Cardiac muscle cell (in vitro differentiated cells and primary cell): ENCODE data around the gene CACNA1C. TPM values are rescaled to one million over a fixed set of nuclear protein-coding genes. Genes with fewer than 3 reads are reported as not detected.

ENCODE experiments used
- DNase-seq, 2 donors: peaks; one replicate each; pipeline versions ENCODE4 v3.0.0 to v3.0.0-alpha.2; 2010 to 2017; ENCODE audit warnings: low read depth in 1 of 2, low spot score in 1 of 2
- H3K27ac ChIP-seq: fragments of 200-600 bp; sonication (generic); 2 replicates; pipeline ENCODE4 v1.5.1; 2016
- H3K27me3 ChIP-seq: fragments of 200-600 bp; sonication (generic); 2 replicates; pipeline ENCODE4 v1.6.0; 2016; ENCODE audit warnings: control low read depth
- H3K36me3 ChIP-seq: fragments of 200-600 bp; sonication (generic); 2 replicates; pipeline ENCODE4 v1.5.1; 2016; ENCODE audit warnings: control low read depth
- H3K4me1 ChIP-seq: fragments of 200-600 bp; sonication (generic); 2 replicates; pipeline ENCODE4 v1.8.1; 2017; ENCODE audit warnings: low read depth, mild to moderate bottlenecking, mixed run types
- H3K4me3 ChIP-seq: fragments of 200-600 bp; sonication (generic); 2 replicates; pipeline ENCODE4 v1.5.1; 2016; ENCODE audit warnings: mild to moderate bottlenecking
- H3K9me3 ChIP-seq: fragments of 200-600 bp; sonication (generic); 2 replicates; pipeline ENCODE4 v1.5.1; 2017; ENCODE audit warnings: low read depth, mild to moderate bottlenecking, control low read depth
- polyA plus RNA-seq: library from polyadenylated mRNA; unstranded; fragments of >200 nt; fragmentation: Nextera tagmentation; extraction: Ambion mirVana; gene quantifications from 2 replicates; pipeline ENCODE4 v1.2.1, GENCODE V29; 2016
- total RNA-seq: library from RNA; depleted of rRNA; stranded (reverse); fragments of >200 nt; gene quantifications from 2 replicates; pipeline ENCODE4 v1.2.3, GENCODE V29; 2016
- TF ChIP-seq, protein P1 (sequence below): IDR thresholded peaks from 2 replicates; pipeline ENCODE4 v1.5.1; 2012; ENCODE audit warnings: low read depth, mild to moderate bottlenecking, low read length

The CACNA1C gene
- total and polyA plus RNA-seq, 2 experiments from 2014 or later, result 40.8 to 77.8 TPM

DNA sequence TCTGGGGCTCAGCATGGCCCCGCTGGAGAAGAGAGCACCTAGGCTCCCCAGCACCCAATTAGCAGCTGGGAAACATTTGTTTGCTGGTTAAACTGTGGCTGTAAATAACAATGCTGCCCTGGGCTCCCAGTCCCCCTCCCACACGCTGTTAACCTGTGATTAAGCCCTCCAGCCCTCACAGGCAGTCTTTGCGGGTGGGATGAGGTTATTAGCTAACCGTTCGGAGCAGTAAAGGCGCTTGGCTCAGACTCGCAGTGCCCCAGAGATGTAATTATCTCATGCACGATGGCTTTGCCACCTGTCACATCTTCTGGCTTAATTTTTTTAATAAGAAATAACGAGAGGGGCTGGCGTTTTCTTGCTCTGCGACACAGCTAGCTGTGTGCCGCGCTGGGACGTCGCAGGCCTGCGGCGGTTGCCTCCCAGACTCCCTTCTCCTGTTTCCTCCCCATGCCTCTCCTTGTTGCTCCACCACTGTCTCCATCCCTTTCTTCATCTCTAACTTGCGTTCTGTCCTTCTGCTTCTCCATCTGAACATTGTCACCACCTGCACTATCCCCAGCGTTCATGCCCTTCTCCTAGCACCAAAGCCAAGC is 502.8 kb downstream of the CACNA1C start:
- Histone ChIP-seq H3K27ac (no peak overlapping the region), H3K4me1 (peaks cover 15% of the 10 kb centered on the region), H3K9me3 (no peaks in the 10 kb centered on the region), H3K36me3 (peaks cover 10% of the 10 kb centered on the region), H3K27me3 (no peaks in the 10 kb centered on the region), H3K4me3 (no peak overlapping the region)
- TF ChIP-seq, protein P1, sequence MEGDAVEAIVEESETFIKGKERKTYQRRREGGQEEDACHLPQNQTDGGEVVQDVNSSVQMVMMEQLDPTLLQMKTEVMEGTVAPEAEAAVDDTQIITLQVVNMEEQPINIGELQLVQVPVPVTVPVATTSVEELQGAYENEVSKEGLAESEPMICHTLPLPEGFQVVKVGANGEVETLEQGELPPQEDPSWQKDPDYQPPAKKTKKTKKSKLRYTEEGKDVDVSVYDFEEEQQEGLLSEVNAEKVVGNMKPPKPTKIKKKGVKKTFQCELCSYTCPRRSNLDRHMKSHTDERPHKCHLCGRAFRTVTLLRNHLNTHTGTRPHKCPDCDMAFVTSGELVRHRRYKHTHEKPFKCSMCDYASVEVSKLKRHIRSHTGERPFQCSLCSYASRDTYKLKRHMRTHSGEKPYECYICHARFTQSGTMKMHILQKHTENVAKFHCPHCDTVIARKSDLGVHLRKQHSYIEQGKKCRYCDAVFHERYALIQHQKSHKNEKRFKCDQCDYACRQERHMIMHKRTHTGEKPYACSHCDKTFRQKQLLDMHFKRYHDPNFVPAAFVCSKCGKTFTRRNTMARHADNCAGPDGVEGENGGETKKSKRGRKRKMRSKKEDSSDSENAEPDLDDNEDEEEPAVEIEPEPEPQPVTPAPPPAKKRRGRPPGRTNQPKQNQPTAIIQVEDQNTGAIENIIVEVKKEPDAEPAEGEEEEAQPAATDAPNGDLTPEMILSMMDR, result no peak
- no peak for DNase-seq

DNA sequence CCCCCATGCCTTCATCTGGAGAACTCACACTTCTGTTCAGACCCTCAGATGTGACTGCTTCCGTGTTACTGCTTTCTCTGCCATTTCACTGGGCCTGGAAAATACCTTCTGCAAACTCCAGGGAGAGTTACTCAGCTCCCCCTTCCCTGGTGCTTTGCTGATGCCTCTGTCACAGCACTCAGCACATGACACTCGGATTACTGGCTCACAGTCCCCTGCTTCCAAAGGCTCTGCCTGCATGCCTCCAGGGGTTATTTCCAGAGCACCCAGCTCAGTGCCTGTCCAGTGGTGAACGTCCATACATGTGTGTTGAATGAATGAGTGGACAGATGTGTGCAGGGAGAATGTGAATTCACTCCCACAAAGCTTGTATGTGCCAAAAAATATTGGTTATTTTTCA is 504.8 kb downstream of the CACNA1C start:
- Histone ChIP-seq H3K36me3 (peaks cover 10% of the 10 kb centered on the region), H3K4me1 (peaks cover 3% of the 10 kb centered on the region), H3K27ac (no peak overlapping the region), H3K9me3 (no peaks in the 10 kb centered on the region), H3K4me3 (no peak overlapping the region), H3K27me3 (no peaks in the 10 kb centered on the region)
- TF ChIP-seq, protein P1, result no peak
- peak in 1 of 2 donors; percentile 52 for DNase-seq

DNA sequence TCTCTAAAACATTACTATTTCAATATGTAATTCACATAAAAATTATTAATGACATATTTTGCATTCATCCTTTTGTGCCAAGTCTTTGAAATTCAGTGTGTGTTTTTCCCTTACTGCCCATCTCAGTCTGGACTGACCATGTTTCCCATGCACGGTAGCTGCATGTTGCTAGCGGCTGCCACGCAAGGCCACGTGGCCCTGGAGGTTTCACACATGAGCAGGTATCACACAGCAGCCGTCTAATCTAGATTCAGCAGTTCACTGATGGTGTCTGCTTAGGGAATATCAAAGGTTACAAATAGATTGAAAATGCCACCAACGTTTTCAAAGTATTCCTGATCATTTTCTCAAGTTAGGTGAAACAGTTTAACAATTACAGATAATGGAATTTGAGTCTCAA is 507.1 kb downstream of the CACNA1C start:
- peaks cover 5% of the 10 kb centered on the region for H3K36me3 ChIP-seq
- no peak overlapping the region for H3K27ac ChIP-seq
- H3K27me3 ChIP-seq, result no peaks in the 10 kb centered on the region
- H3K4me3 ChIP-seq, result no peak overlapping the region
- no peaks in the 10 kb centered on the region for H3K9me3 ChIP-seq
- H3K4me1 ChIP-seq, result peaks cover 3% of the 10 kb centered on the region
- no peak for DNase-seq
- TF ChIP-seq, protein P1, result no peak

DNA sequence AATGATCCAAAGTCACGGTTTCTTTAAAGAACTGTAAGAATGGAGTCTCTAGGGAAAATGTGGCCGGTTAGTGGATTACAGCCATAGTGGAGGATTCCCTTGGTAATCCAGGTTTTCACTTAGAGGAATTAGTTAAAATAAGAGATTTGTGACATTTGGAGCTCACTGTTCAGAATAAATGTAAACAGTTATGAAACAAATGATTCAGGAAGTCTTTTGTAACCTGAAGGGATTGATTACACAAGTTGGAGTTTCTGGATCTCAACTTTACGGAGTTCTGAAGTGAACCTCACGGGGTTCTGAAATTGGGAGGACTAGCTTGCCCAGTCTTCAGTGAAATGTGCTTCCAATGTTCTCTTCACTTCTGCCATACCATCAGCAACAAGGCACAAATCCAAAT is 507.6 kb downstream of the CACNA1C start:
- TF ChIP-seq, protein P1, result no peak
- DNase-seq, result no peak
- Histone ChIP-seq H3K4me3 (no peak overlapping the region), H3K36me3 (peaks cover 2% of the 10 kb centered on the region), H3K4me1 (peaks cover 3% of the 10 kb centered on the region), H3K27me3 (no peaks in the 10 kb centered on the region), H3K27ac (peak overlapping the region; percentile 23), H3K9me3 (no peaks in the 10 kb centered on the region)

DNA sequence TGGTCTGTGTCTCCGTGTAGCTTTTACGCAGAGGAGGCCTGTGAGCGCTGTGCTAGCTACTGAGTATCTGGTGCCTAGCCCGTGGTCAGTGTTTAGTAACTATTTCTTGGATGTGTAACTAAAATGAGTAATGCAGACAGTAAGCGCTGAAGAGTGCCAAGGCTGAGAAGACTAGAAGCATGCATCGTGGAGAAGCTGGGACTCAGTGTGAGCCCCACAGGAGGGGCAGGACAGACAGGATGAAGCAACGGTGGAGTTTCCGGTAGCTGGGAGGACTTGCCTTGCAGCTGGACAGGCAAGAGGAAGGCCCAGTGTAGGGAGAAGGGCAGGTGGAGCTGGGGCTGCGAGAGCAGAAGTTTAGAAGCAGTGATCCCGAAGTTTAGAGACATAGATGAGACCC is 508.6 kb downstream of the CACNA1C start:
- H3K9me3 ChIP-seq, result no peaks in the 10 kb centered on the region
- TF ChIP-seq, protein P1, result no peak
- H3K27me3 ChIP-seq, result no peaks in the 10 kb centered on the region
- H3K27ac ChIP-seq, result peak overlapping the region; percentile 48
- peak in 1 of 2 donors; percentile 17 for DNase-seq
- peaks cover 3% of the 10 kb centered on the region for H3K4me1 ChIP-seq
- no peak overlapping the region for H3K4me3 ChIP-seq
- peaks cover 2% of the 10 kb centered on the region for H3K36me3 ChIP-seq
